ENCODE measurements around the gene C1orf35.
A peak's percentile ranks its signal among the peaks of the same experiment; 100 is the strongest.

Gene C1orf35

DNA sequence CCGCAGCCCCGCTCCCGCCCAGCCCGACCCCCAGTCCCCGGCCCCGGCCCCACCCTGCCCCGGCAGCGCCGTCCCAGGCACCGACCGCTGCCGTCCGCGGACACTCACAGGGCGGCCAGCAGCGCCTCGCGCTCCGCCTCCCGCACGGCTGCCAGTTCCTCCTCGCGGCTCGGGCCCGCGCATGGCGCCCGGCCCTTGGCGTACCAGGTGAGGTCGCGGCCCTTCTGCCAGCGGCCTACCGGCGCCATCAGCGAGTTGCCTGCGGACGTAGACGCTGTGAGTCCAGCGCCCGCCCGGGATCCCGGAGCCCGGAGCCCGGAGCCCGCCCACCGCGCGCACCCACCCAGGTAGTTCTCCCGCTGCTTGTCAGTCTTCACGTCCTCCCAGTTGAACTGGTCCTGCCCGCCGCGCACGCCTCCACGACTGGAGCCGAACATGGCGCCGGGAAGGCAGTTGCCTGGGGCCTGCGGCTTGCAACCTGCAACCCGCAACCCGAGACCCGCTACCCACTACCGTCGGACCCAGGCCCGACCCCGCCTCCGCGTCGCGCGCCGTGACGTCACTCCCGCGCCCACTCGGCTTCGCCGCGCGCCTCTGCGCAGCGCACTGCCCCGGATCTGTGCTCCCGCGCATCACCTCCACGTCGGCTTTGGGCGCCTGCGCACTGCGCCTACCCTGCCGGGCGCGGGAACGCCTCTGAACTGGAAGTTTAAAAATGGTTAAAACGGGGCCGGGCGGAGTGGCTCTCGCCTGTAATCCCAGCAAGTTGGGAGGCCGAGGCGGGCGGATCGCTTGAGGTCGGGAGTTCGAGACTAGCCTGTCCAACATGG is at the start of gene C1orf35:
Gene C1orf35, minus strand, starts transcription at position 535 of the 830 bp plus-strand sequence. Its CDS starts 98 bp downstream, at position 437.
- DNase-seq (ENCODE audit: low read depth) = peak; percentile 89

DNA sequence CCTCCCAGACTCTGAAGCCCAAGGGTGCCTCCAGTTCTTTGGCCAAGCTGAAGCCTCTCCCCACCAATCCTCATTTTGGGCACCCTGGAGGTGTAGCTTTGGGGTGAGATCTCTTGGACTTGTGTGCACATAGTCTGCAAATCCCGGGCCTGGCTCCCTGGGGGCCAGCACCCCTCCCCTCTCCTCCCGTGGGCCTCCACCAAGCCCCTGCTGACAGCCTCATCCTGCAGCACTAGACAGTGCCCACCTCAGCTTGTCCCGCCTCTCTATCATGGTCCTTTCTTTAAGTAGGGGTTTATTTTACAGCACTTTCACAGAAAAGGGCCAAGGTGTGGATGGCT is 49.8 kb upstream of the C1orf35 start:
- DNase-seq (ENCODE audit: low read depth) = no peak

DNA sequence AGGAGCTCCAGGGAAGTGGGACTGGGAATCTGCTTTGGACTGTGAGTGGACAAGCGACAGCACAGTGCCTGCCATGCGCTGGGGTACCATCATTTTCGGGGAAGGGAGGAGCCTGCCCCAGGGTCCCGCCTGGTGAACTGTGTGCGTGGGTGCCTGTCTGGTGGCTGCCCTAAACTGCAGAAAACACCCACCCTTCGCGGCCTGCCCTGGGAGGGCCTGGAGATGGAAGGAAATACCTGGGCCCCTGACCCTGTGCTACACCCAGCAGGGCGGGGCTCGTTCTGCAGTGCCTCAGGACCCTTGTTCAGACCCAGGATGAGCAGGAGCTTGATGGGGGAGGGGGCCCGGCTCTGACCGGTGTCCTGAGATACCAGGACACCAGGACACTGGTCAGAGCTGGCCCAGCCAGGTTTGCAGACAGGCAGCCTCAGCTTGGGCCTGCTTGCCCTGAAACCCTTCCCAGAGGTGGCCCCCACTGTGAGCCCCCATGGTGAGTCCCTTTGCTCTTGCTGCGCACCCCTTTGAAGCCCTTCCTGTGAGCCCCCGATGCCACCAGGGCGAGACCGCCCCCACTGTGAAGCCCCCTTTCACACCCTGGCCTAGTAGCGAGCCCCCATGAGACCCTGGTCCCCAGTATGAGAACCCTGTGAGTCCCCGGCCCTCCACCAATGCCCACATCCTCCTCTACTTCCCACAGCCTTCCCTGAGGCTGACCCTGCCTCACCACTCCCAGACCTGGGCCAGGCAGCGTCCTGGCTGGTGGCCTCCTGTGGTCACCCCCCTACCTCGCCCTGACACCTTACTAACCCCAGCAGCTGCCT is 49.2 kb upstream of the C1orf35 start:
- no peak for DNase-seq (ENCODE audit: low read depth)

DNA sequence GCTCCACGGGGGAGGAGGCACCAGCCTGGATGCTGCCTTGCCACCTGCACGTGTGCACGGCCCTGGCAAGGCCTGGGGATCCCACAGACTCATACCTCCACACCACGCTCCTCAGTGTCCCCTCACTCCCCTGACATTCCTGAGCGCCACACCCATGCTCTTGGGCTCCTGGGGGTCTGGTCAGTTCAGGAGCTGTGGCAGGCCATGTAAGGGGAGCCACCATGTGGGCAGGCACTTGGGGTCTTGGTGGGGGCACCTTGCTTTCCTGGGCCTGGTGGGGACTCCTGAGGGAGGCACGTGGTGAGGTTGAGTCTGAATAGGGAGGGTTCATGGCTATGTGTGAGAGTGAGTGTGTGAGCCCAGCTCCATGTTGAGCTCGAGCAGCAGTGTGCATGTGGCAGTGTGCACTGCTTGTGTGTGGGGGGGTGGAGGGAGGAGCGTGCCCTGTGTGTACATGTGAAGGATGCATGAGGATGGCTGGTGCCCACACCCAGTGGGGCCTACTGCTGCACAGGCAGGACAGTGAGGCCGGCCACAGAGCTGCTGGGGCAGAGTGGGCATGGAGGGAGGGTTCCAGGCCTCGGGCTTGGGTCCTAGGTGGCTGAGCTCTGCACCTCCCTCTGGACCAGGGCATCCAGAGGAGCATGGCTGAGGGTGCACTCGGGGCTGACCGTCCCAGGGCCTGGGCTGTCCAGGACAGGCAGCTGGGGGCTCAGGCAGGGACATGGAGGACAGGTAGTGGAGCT is 48.2 kb upstream of the C1orf35 start:
- DNase-seq (ENCODE audit: low read depth) = no peak

DNA sequence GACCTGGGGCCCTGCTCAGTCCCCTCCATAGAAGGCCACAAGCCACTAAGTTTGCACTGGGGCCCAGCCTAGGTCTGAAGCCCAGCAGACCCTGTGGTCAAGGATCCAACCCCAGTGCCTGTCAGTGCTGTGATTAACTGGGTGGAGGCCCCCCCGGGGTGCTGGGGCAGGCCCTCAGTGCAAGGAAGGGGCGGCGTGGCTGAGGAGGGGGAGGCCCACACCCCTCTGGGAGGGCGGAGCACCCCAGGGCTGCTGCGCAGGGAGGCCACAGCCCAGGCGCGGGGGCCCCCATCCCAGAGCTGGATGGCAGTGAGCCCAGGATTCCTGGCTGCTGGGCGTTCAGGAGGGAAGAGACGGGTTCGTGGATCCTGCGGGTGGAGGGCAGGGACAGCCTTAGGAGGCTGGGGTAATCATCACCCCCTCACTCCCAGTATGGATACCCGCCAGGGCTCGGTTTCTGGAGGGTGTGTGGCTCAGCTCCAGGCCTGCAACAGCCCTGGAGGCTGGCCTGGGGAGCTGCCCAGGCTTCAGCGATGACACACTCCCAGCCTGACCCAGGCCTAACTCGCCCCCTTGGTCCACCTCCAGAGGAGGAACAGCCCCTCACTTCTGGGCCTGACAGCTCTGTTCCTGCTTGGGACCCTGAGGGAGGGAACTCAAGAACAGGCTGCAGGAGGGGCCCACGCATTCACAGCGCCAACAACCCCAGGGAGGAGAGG is 47.5 kb upstream of the C1orf35 start:
- no peak for DNase-seq (ENCODE audit: low read depth)

DNA sequence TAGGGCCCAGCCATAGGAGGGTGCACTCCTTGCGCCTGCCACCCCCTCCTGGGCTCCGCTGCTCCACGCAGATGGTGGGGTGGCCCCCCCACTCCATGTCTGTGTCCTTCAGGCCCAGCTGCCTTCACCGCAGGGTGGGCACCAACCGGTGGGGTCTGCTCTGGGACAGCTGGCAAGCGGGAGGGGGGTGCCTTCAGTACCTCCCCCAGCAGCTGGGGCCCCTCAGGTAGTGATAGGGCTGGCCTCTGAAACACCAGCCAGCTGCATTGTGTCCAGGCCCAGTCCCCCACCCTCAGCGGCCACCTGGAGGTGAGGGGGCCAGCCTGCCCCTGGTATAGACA is 47.0 kb upstream of the C1orf35 start:
- DNase-seq (ENCODE audit: low read depth) = no peak

DNA sequence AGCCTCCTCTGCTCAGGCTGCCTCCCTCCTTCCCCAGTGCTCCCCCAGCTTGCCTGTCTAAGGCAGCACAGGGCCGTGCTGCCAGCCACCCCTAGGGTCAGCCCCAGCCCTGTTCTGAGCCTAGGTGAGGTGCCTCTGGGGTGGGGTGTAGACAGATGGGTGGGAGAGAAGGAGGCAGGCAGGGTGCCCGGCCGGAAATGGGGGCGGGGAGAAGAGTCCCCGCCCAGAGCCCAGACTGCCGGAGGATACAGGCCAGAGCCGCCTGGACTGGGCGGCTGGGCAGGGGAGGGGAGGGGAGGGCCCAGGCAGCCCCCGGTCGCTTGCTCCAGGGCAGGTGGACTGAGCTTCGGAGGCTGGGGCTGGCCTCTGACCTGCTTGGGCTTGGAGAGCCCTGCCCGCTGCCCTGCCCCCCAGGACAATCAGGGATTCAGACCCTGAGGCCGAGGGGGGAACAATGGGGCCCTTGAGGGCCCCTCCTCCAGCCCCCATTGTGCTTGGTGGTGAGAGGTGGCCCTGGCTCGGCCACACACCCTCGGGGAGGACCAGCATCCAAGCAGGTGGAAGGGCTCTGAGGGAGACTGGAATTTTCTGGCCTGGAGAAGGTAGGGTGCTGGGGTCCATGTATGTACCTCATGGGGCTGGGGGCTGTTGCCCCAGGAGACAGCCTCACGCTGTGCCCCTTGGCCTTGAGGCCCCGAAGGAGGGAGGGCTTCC is 46.4 kb upstream of the C1orf35 start, which contains the start of gene GJC2:
Gene GJC2, plus strand, starts transcription at position 525 of the 714 bp plus-strand sequence. CDS start 7,829 bp downstream, outside the sequence.
- DNase-seq (ENCODE audit: low read depth) = no peak

DNA sequence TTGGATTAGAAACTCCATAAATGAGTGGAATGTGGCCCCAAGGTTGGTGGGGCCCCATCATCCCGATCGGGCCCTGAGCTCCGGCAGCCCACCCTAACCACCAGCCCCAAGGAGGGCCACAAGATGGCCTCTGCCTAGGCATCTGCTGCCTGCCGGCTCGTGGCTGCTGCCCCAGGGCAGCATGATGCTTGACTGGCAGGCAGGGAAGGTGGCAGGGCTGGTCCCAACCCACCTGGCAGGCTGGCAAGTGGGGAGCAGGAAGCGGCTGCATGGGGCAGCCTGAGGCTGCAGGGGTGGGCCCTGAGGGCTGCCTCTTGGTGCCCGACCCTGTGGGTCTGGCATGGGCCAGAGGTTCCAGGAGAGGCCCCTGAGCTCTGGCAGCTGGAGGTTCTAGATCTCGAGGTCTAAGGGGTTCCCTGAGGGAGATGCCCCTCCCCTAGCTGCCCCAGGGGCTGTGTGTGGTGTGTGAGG is 45.8 kb upstream of the C1orf35 start:
- DNase-seq (ENCODE audit: low read depth) = no peak

DNA sequence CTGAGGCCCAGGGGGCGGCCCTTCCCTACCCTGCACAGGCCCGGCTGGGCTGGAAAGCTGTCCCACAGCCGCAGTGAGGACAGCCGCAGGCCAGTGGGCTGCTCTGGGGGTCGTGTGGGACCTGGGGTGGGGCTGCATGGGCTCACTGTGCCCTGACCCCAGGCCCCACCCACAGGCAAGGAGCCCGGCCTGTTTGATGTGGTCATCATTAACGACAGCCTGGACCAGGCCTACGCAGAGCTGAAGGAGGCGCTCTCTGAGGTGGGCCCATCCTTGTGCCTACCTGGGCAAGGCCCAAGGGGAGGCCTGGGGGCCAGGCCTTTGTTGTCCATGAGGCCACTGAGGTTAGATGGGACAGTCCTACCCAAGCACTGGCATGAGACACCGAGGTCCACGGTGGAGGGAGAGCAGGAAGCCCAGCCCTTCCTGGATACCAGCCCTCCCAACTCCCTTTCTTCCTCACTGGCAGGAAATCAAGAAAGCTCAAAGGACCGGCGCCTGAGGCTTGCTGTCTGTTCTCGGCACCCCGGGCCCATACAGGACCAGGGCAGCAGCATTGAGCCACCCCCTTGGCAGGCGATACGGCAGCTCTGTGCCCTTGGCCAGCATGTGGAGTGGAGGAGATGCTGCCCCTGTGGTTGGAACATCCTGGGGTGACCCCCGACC is 45.2 kb upstream of the C1orf35 start:
- DNase-seq (ENCODE audit: low read depth) = no peak

DNA sequence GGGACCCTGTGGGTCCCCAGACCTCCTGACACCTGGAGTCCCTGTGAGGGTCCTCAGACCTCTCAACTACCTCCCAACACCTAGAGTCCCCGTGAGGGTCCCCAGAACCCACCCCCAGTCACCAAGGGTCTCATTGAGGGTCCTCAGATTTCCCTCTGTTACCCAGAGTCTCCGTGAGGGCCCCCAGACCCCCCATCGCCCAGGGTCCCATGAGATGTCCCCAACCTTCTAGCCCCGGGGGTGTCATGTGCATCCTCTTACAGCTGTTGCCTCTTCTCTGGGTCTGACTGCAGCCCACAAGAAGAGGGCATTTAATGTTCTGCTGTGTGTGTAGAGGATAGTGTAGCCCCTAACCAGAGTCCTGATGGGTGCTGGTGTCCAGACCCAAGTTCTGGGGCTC is 44.6 kb upstream of the C1orf35 start:
- no peak for DNase-seq (ENCODE audit: low read depth)

DNA sequence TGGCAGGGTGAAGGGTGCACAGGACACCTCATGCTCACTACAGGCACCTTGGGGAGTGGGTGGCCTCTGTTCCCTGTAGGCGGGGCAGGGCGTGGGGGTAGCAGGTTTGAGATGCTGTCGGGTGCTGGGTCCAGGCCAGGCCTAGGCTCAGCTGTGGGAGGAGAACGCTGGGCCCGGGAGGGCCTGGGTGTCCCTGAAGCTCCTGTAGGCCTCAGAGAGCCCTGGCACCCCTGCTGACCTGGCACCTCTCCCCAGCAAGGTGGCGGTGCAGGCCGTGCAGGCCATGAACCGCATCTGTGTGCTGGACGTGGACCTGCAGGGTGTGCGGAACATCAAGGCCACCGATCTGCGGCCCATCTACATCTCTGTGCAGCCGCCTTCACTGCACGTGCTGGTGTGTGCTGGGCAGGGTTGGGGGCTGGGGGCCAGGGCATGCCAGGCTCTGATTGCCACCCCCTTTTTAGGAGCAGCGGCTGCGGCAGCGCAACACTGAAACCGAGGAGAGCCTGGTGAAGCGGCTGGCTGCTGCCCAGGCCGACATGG is 44.1 kb upstream of the C1orf35 start:
- DNase-seq (ENCODE audit: low read depth) = no peak

DNA sequence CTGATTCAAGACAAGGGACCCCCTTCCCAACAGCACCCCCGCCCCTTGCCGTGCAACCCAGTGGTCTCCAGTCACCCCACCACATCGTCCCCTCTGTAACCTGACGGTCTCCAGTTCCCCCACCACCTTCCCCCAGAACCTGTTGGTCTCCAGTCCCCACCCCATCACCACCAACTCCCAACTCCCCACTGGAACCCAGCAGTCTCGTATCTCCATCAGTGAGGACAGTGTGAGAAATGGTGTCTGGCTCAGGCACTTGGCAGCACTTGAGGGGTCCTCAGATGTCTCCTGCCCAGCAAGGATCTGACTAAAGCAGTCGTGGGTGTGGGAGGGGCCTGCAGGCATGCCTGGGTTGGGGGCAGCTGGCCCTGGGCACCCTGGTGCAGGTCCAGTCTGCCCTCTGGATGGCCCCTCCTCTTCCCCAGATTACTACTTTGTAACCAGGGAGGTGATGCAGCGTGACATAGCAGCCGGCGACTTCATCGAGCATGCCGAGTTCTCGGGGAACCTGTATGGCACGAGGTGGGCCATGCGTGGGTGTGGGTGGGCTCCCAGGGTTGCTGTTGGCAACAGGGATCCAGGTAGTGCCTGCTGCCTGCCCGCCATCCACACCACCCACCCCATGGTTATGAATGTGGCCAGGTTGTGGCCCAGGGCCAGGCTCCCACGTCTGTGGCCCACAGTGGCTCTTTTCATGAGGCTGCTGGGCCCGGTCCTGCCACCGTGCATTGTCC is 43.5 kb upstream of the C1orf35 start:
- no peak for DNase-seq (ENCODE audit: low read depth)

DNA sequence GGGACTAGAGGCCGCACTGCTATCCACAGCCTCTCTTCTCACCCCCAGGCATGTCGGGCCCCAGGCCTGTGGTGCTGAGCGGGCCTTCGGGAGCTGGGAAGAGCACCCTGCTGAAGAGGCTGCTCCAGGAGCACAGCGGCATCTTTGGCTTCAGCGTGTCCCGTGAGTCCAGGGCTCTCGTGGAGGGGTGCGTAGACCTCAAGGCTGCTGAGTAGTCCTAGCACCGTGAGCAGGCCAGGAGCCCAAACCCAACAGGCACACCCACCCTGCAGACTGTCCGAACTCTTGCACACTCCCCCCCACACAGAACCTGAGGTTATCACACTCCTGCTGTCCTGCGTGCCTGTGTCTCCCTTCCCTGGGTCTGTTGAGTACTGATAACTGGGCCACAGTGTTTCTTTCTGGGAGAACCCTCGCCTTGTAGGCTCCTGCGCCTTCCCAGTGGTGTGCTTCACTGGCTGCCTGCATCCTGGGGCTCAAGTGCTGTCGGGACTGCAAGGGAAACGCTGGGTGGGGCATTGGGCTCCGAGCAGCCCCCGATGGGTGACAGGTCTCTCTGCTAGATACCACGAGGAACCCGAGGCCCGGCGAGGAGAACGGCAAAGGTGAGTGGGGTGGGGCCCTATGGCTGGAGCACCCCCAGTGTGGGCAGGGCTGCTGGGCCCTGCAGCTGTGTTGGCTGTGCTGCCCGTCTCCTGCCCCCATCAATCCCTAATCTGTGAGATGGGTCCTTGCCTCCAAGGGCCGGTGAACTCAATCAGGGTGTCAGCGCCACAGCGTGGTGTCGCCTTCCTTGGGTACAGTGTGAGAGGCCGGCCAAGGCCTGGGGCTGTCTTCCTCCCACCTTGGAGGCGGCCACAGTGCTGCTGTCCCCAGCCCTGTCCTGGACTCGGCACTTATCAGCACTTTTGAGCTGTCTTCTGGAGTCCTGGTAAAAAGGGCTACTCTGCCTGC is 42.6 kb upstream of the C1orf35 start:
- DNase-seq (ENCODE audit: low read depth) = no peak

DNA sequence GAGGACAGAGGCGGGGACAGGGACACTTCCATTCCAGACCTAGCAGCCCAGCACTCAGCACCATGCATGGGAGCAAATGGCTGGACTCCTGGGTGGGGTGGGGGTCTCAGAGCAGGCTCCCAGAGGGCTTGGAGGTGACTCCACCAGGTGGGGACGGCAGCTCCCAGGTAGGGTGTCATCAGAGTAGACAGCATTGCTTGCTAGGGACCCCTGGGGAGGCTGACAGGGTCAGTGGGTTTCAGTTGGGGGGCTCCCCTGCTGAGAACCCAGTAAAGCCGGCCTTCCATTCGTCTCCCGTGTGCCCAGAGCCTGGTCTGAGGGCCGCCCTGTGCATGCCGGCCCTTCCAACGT is 41.8 kb upstream of the C1orf35 start:
- DNase-seq (ENCODE audit: low read depth) = no peak

DNA sequence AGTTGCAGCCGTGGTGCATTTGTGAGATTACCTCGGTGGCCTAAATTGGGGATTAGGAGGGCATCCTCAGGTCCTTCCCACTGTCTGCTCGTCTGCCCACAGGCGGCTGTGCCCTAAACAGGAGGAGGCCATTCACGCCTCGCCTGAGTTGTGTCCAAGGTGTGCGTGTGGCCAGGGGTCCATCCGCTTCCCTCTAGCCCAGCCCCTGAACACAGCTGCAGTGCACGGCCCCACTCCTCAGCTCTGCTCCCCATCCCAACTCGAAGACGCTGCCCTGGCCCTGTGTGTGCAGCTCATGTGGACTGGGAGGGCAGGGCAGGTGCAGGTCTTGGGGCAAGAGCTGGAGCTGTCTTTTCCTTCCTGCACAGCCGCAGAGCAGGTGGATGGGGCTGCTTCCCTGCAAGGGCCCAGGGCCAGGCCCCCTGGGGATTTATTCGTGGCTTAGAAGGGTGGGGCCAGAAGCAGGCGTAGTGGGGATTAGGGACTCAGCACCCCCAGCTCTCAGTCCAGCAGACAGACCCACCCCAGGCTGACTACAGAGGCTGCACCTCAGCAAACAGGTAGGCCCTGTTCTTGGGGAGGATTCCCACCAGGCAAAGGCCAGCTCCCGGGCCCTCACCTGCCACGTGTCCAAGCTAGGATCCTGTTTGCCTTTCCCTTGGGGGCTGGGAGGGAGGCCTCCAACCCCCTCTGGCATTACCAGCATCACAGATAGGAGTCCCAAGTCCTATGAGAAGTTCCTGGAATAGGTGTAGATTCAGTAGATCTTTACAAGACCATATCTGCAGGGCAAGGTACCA is 41.3 kb upstream of the C1orf35 start:
- no peak for DNase-seq (ENCODE audit: low read depth)

DNA sequence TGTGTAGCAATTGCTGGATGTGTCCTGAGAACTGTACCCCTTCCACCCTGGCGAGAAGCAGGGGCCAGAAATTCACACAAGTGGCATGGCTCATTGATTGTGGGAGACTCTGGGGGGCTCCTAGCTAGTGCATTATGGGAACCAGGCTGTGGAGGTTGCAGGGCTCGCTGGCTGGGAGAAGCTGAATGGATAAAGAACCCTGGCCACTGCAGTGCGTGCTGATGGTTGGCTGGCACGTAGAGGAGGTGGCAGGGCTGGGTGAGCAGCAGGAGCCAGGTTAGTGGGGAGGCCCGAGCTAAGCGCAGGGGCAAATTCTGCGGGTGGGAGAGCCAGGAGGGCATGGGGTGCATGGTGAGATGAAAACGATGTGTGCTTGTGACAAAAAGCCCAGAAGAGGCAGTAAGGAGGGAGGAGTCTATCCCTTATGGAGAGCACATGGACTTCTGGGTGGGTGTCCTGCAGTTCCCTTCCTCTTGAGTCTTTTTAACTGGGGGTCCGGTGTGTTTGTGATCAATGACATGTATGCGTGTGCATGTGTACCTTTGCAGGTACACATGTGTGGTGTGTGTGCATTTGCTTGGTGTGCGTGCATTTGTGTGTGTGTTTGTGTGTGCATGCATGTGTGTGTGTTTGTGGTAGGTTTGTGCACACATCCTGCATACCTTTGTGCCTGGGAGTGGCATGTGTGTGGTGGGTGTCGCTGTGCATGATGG is 40.5 kb upstream of the C1orf35 start:
- no peak for DNase-seq (ENCODE audit: low read depth)

DNA sequence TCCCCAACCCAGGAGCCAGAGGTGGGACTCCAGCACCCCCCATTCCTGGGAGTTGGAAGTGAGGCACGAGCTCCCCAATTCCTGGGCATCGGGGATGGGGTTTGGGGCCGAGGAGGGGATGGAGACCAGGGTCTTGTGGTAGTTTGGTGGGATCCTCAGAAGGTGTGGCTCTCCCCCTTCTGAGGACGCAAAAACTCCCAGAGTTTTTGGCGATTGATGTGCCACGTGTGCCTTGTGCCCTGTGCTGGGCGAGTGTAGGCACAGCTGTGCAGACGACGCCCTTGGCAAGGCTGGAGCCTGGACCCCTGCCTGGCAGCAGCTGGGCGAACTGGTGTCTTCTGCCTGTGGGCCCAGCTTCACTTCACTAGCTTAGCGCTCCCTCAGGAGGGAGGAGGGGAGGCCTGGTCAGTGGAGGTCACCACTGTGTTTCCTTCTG is 39.6 kb upstream of the C1orf35 start:
- no peak for DNase-seq (ENCODE audit: low read depth)
